GM12892 (cell line): Measurements from ENCODE around the gene CIAO1.

Source experiments
- POLR2A ChIP-seq: IDR thresholded peaks from 2 replicates; pipeline ENCODE4 v1.6.1; 2011; ENCODE audit warnings: low read depth, low read length, control low read depth
- POLR2AphosphoS5 ChIP-seq: IDR thresholded peaks from 2 replicates; pipeline ENCODE4 v1.6.1; 2011; ENCODE audit warnings: low read depth, low read length, control low read depth
- TAF1 ChIP-seq: IDR thresholded peaks from 2 replicates; pipeline ENCODE4 v1.6.1; 2011; ENCODE audit warnings: low read depth, mild to moderate bottlenecking, control low read depth, low read length, borderline replicate concordance

- TF ChIP-seq POLR2A (no peak), POLR2AphosphoS5 (no peak), TAF1 (no peak)
Observed at GRCh38 chr2:96315005-96315399, 49.0 kb downstream of the CIAO1 start.
